Astrocyte (in vitro differentiated cells and primary cell): ENCODE measurements around the gene TRAF3IP1.

Experiments
- EZH2 ChIP-seq: IDR thresholded peaks from 2 replicates; pipeline ENCODE4 v1.6.1; 2012; ENCODE audit warnings: mild to moderate bottlenecking, low read length, inconsistent platforms; ENCODE audit not compliant: insufficient read depth
- TF ChIP-seq, protein P1 (sequence below): IDR thresholded peaks from 2 replicates; pipeline ENCODE4 v1.5.1; 2011; ENCODE audit warnings: low read depth, mild to moderate bottlenecking, inconsistent platforms, low read length, moderate library complexity; ENCODE audit not compliant: insufficient read depth

DNA sequence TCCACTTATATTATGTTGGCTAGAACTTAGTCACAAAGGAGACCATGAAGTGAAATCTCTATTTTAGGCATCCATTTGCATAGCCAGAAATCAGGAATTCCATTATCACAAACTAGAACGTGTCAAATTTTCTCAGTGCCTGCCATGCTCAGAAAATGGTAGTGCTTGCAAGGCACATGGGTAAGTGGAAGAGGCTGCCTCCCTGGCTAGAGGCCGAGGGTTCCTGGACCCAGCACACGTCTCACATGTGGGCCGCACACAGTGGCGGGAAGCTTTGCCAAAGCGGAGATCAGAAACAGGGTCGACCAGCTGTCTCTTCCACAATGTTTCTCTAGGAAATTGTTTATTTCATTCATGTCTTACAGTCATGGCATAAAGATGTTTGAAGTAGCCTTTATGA is 42.3 kb downstream of the TRAF3IP1 start:
- TF ChIP-seq, protein P1, sequence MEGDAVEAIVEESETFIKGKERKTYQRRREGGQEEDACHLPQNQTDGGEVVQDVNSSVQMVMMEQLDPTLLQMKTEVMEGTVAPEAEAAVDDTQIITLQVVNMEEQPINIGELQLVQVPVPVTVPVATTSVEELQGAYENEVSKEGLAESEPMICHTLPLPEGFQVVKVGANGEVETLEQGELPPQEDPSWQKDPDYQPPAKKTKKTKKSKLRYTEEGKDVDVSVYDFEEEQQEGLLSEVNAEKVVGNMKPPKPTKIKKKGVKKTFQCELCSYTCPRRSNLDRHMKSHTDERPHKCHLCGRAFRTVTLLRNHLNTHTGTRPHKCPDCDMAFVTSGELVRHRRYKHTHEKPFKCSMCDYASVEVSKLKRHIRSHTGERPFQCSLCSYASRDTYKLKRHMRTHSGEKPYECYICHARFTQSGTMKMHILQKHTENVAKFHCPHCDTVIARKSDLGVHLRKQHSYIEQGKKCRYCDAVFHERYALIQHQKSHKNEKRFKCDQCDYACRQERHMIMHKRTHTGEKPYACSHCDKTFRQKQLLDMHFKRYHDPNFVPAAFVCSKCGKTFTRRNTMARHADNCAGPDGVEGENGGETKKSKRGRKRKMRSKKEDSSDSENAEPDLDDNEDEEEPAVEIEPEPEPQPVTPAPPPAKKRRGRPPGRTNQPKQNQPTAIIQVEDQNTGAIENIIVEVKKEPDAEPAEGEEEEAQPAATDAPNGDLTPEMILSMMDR = no peak
- TF ChIP-seq EZH2 = no peak
